Mesodermal cell (in vitro differentiated cells): ENCODE results near the gene CNOT4. TPM values are rescaled to one million over a fixed set of nuclear protein-coding genes. Genes with fewer than 3 reads are reported as not detected.

ENCODE experiments used
- H3K27ac ChIP-seq: 2 replicates; pipeline ENCODE4 v1.7.0; 2013; ENCODE audit warnings: mild to moderate bottlenecking, low read depth, low read length, moderate library complexity; ENCODE audit not compliant: severe bottlenecking
- H3K36me3 ChIP-seq: 2 replicates; pipeline ENCODE4 v1.7.1; 2013; ENCODE audit warnings: mild to moderate bottlenecking, low read length, moderate library complexity; ENCODE audit not compliant: control insufficient read depth, insufficient read depth
- H3K4me1 ChIP-seq: one replicate; pipeline ENCODE4 v1.7.1; 2013; ENCODE audit warnings: mild to moderate bottlenecking, low read length; ENCODE audit not compliant: insufficient read depth, control insufficient read depth, poor library complexity, severe bottlenecking
- H3K4me3 ChIP-seq: 2 replicates; pipeline ENCODE4 v1.7.0; 2013; ENCODE audit warnings: low read length, control low read depth, mild to moderate bottlenecking; ENCODE audit not compliant: insufficient read depth, poor library complexity, severe bottlenecking; ENCODE audit errors: extremely low read depth
- H3K9me3 ChIP-seq: 2 replicates; pipeline ENCODE4 v1.7.1; 2013; ENCODE audit warnings: mild to moderate bottlenecking, low read length, moderate library complexity; ENCODE audit not compliant: control insufficient read depth
- WGBS, 2 experiments: methylation state at CpG; one replicate each; pipeline ENCODE4 v1.1.5; 2013; ENCODE audit warnings: missing lambda C conversion rate in 2 of 2; ENCODE audit not compliant: insufficient coverage in 2 of 2; 5-methylcytosine and 5-hydroxymethylcytosine counted together
- polyA plus RNA-seq, 2 experiments: library from polyadenylated mRNA; stranded (reverse); fragments of 50-300 nt; gene quantifications; one replicate each; pipeline ENCODE4 v1.2.3, GENCODE V29; 2013

Gene CNOT4
- polyA plus RNA-seq (2013, experiment 1 of 2): 17.0 TPM
- 16.0 TPM for polyA plus RNA-seq (2013, experiment 2 of 2)

GRCh38 chr7:135509839-135510591 lies at the start of gene CNOT4:
CNOT4 (minus strand) TSS chr7:135510102; CDS start chr7:135438331, 71,771 bp downstream.
- no peaks in the 10 kb centered on the region for H3K4me1 ChIP-seq
- H3K4me3 ChIP-seq: peak within 1 kb of the TSS; percentile 75
- H3K36me3 ChIP-seq: peaks cover 3% of the 10 kb centered on the region
- H3K27ac ChIP-seq: peak within 1 kb of the TSS; percentile 91
- no peaks in the 10 kb centered on the region for H3K9me3 ChIP-seq
- WGBS, 2 experiments: 0% methylated on average over 36 to 44 of the region's 55 CpGs

- Histone ChIP-seq H3K36me3 (peaks cover 26% of the 10 kb centered on the region), H3K27ac (no peak overlapping the region), H3K4me3 (peak overlapping the region; percentile 88), H3K4me1 (peaks cover 6% of the 10 kb centered on the region), H3K9me3 (no peaks in the 10 kb centered on the region)
- 60 to 80% methylated on average over 1 to 2 of the region's 5 CpGs for WGBS, 2 experiments
Observed at GRCh38 chr7:135558881-135559280, 49.0 kb upstream of the CNOT4 start.

DNA sequence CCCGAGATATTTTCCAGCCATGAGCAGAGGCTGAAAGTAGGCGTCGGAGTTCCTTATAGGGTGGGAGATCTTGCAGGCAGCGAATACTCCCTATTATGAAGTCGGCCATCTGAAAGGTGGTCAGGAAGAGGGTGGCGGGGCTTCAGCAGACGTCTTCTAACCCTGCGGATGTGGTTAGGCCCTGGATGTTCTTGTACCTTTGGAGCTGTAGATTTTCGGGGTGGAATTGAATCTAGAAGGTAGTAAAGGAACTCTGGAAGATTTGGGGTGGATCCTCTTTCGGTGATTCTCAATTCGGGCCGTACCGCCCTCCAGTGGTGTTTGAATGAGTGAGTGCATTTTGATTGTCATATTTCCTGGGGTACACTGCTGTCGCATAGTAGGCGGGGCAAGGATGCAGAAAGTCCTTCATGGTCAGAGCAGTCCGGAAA lies 48.5 kb upstream of the CNOT4 start:
- no peaks in the 10 kb centered on the region for H3K9me3 ChIP-seq
- peak overlapping the region; percentile 88 for H3K4me3 ChIP-seq
- H3K4me1 ChIP-seq: peaks cover 6% of the 10 kb centered on the region
- peaks cover 20% of the 10 kb centered on the region for H3K36me3 ChIP-seq
- 1 to 3% methylated on average over 16 of the region's 16 CpGs for whole genome bisulfite sequencing, 2 experiments
- H3K27ac ChIP-seq: peak overlapping the region; percentile 99

DNA sequence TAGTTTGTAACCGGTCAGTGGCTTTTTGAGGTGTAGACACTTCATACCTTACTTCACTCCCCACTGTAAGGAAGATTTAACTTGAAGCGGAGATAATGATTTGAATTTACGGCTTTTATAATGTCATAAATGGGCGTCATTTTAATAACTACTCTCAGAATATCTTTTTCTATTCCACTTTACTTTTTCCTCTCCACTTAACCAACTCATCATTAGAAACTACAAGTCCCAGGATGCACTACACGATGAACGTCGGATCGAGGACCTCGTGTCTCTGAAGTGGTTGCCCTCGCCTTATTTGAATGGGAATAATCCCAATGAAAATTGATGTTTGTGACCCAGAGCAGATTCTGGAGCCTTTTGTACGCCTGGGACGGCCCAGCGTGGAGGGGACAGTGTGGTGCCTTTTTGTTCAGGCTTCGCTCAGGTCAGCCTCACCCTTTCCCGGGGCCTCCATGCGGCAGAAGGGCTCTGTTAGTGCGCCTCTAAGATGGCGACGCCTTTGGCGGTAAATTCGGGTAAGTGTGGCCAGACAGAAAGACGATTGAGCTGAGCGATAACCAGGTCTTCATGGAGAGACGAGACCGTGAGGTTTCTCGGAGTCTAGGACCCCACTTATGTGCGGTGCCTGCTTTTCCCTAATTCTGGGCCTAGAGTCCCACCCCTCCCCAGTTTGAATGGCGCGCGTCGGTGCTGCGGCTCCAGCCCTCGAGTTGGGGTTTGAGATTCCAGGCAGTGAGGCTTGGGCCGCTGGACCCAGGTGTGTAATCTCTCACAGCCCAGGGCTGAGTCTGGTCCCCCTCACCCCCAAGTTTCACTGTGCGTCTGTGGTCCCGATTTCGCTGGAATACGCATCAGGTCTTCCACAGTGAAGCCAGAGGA lies 47.8 kb upstream of the CNOT4 start, which contains the start of gene NUP205:
Gene NUP205, plus strand, starts transcription at position 463 of the 882 bp plus-strand sequence. Its CDS starts 28 bp downstream, at position 491.
- H3K4me1 ChIP-seq: peaks cover 6% of the 10 kb centered on the region
- H3K27ac ChIP-seq: peak within 1 kb of the TSS; percentile 99
- 0% methylated on average over 26 to 31 of the region's 38 CpGs for WGBS, 2 experiments
- H3K4me3 ChIP-seq: peak within 1 kb of the TSS; percentile 88
- peaks cover 16% of the 10 kb centered on the region for H3K36me3 ChIP-seq
- no peaks in the 10 kb centered on the region for H3K9me3 ChIP-seq

DNA sequence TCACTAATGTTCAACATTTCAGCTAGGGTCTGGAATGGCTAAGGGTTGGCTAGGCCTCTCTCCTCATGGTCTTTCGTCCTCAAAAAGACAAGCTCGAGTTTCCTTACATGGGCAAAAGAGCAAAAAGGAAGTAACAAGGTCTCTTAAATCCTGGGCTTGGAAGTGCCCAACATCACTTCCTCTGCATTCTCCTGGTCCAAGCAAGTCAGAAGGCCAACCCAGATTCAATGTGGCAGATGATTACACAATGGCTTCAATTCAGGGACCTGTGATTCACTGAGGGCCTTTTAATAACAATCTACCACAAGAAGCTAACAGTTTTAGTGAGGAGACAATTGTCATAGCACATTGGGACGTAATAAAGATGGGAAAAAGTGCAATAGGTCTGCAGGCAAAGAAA lies 43.4 kb upstream of the CNOT4 start:
- Histone ChIP-seq H3K27ac (no peak overlapping the region), H3K9me3 (no peaks in the 10 kb centered on the region), H3K4me3 (no peak overlapping the region), H3K4me1 (no peaks in the 10 kb centered on the region), H3K36me3 (no peaks in the 10 kb centered on the region)
- whole genome bisulfite sequencing, 2 experiments: 83 to 89% methylated on average over 3 of the region's 3 CpGs

DNA sequence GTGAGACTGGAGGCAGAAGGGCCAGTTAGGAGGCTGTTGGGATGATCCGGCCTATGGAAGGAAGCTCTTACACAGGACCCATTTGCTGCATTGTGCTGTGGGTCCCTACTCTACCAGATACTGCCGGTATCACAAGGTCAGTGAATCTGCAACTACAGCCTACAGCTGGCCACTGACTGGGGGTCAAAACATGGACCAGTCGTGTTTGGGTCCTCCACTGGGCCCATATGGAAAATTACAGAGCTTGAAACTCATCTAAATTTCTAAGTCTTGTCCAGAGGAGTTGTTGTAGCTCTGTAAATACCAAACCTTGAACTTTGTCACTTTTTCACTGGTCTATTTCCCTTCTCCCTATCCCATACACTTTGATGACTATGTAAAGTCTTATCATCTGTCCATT lies 42.2 kb upstream of the CNOT4 start:
- no peak overlapping the region for H3K27ac ChIP-seq
- H3K36me3 ChIP-seq: no peaks in the 10 kb centered on the region
- no peaks in the 10 kb centered on the region for H3K9me3 ChIP-seq
- H3K4me3 ChIP-seq: no peak overlapping the region
- WGBS, 2 experiments: 50 to 67% methylated on average over 2 to 3 of the region's 3 CpGs
- H3K4me1 ChIP-seq: no peaks in the 10 kb centered on the region

DNA sequence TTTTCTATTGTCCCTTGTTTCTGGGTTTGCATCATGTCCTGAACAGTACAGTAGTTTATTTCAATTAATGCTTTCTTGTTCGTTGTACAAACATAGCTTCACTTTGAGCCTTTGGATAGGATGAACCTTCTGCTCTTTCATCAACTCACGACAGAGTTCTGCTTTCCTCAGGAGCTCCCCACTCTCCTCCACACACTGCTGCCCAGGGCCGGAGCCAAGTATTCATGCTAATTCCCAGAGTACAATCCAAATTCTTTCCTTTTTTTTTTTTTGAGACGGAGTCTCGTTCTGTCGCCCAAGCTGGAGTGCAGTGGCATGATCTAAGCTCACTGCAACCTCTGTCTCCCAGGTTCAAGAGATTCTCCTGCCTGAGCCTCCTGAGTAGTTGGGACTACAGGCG lies 40.3 kb upstream of the CNOT4 start:
- no peak overlapping the region for H3K27ac ChIP-seq
- H3K4me1 ChIP-seq: no peaks in the 10 kb centered on the region
- WGBS, 2 experiments: 80 to 87% methylated on average over 6 to 7 of the region's 7 CpGs
- H3K36me3 ChIP-seq: no peaks in the 10 kb centered on the region
- H3K4me3 ChIP-seq: no peak overlapping the region
- no peaks in the 10 kb centered on the region for H3K9me3 ChIP-seq

GRCh38 chr7:135541029-135541428 lies 31.1 kb upstream of the CNOT4 start:
- no peaks in the 10 kb centered on the region for H3K4me1 ChIP-seq
- H3K9me3 ChIP-seq: no peaks in the 10 kb centered on the region
- no peak overlapping the region for H3K4me3 ChIP-seq
- no peaks in the 10 kb centered on the region for H3K36me3 ChIP-seq
- no peak overlapping the region for H3K27ac ChIP-seq
- WGBS, 2 experiments: 90 to 93% methylated on average over 4 to 6 of the region's 6 CpGs

DNA sequence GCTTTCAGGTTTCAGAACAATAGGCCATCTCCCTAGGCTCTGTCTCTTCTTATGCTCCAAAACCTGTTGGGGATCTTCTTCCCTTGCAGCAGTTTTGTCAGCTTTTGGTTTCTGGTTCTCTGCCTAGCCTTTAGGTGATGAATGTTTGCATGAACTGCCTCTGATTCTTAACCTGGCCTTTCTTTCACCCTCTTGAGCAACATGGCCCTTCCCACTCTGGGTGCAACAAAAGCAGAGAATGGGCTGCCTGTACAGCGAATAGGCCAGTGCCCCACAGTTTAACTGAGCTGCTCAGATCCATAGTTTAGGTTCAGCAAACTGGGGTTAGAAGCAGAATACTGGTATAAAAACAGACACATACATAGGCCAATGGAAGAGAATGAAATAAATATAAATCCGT lies 29.7 kb upstream of the CNOT4 start:
- no peaks in the 10 kb centered on the region for H3K4me1 ChIP-seq
- no peaks in the 10 kb centered on the region for H3K36me3 ChIP-seq
- H3K27ac ChIP-seq: no peak overlapping the region
- no CpG with 5 or more reads among the region's 2 CpGs for WGBS, 2 experiments
- H3K4me3 ChIP-seq: no peak overlapping the region
- H3K9me3 ChIP-seq: no peaks in the 10 kb centered on the region

GRCh38 chr7:135538376-135538775 lies 28.5 kb upstream of the CNOT4 start:
- peaks cover 3% of the 10 kb centered on the region for H3K4me1 ChIP-seq
- no peak overlapping the region for H3K4me3 ChIP-seq
- H3K27ac ChIP-seq: no peak overlapping the region
- WGBS, 2 experiments: 73% methylated on average over 3 of the region's 3 CpGs; no CpG with 5 or more reads in 1 of the 2 experiments
- H3K36me3 ChIP-seq: no peaks in the 10 kb centered on the region
- H3K9me3 ChIP-seq: no peaks in the 10 kb centered on the region
